Activated CD8-positive, alpha-beta memory T cell treated with anti-CD3 and anti-CD28 coated beads, Interleukin-2, amount 50 U/mL, for 1 hour (primary cell): ENCODE measurements around the gene TMIGD2.
"Not testable (repeated sequence)": the region's sequence is repeated elsewhere in the genome, so short reads cannot be mapped to it uniquely, and the experiment has no call there.

Experiments
- DNase-seq: peaks from one replicate; pipeline ENCODE4 v3.0.0-alpha.2; 2020; ENCODE audit errors: extremely low read depth

TMIGD2 gene

GRCh38 chr19:4267101-4267900 is 34.9 kb downstream of the TMIGD2 start:
- peak; percentile 13 for DNase-seq

- DNase-seq: no peak
These were observed 35.8 kb downstream of the TMIGD2 start for GRCh38 chr19:4266253-4267000.

GRCh38 chr19:4264812-4265211 is 37.4 kb downstream of the TMIGD2 start:
- DNase-seq: no peak

GRCh38 chr19:4260613-4261191 is 41.5 kb downstream of the TMIGD2 start:
- DNase-seq: no peak

- no peak for DNase-seq
These were observed 44.0 kb downstream of the TMIGD2 start for GRCh38 chr19:4258181-4258580.

- no peak for DNase-seq
These were observed 45.2 kb downstream of the TMIGD2 start for GRCh38 chr19:4257025-4257424.

GRCh38 chr19:4256563-4256962 is 45.6 kb downstream of the TMIGD2 start:
- no peak for DNase-seq

- DNase-seq: peak; percentile 98
These were observed 55.2 kb downstream of the TMIGD2 start, which contains the start of gene YJU2 for GRCh38 chr19:4246767-4247593. TSS of gene YJU2 (plus strand) at chr19:4247080. CDS start at chr19:4247147, 67 bp downstream.

GRCh38 chr19:4245938-4246337 is 56.3 kb downstream of the TMIGD2 start:
- not testable (repeated sequence) for DNase-seq
